Liver (tissue), 9 donors: ENCODE measurements around the gene GRIA3. TPM values are rescaled to one million over a fixed set of nuclear protein-coding genes. Genes with fewer than 3 reads are reported as not detected.

ENCODE experiments used
- DNase-seq: peaks from one replicate; pipeline ENCODE4 v3.0.0-alpha.2; 2017; ENCODE audit warnings: low spot score
- H3K27ac ChIP-seq, 2 donors: one replicate each; pipeline ENCODE4 v1.7.0; 2013; ENCODE audit warnings: inconsistent platforms in 2 of 2, low read length in 2 of 2, control low read depth in 1 of 2, low read depth in 1 of 2, mild to moderate bottlenecking in 1 of 2
- H3K27me3 ChIP-seq, 4 donors: one replicate each; pipeline versions ENCODE4 v1.6.1 to v1.7.0; 2013; ENCODE audit warnings: low read length in 3 of 4, inconsistent platforms in 1 of 4, mild to moderate bottlenecking in 1 of 4, moderate library complexity in 1 of 4; ENCODE audit not compliant: control insufficient read depth in 4 of 4, insufficient read depth in 4 of 4
- H3K36me3 ChIP-seq, 4 donors: one replicate each; pipeline versions ENCODE4 v1.6.1 to v1.7.0; 2013; ENCODE audit warnings: low read length in 3 of 4, mild to moderate bottlenecking in 3 of 4, low read depth in 1 of 4, moderate library complexity in 1 of 4; ENCODE audit not compliant: control insufficient read depth in 4 of 4, insufficient read depth in 3 of 4
- H3K4me1 ChIP-seq, 4 donors: one replicate each; pipeline versions ENCODE4 v1.6.1 to v1.7.0; 2013; ENCODE audit warnings: low read length in 3 of 4, mild to moderate bottlenecking in 3 of 4, moderate library complexity in 1 of 4; ENCODE audit not compliant: control insufficient read depth in 4 of 4, insufficient read depth in 4 of 4
- H3K4me3 ChIP-seq, 3 donors: one replicate each; pipeline versions ENCODE4 v1.6.1 to v1.7.0; 2013; ENCODE audit warnings: low read length in 3 of 3, control low read depth in 1 of 3, low read depth in 1 of 3, mild to moderate bottlenecking in 1 of 3
- H3K9ac ChIP-seq, 2 donors: one replicate each; pipeline ENCODE4 v1.7.0; 2013; ENCODE audit warnings: low read length in 2 of 2, mild to moderate bottlenecking in 2 of 2, moderate library complexity in 2 of 2, control low read depth in 1 of 2, low read depth in 1 of 2
- H3K9me3 ChIP-seq, 4 donors: one replicate each; pipeline versions ENCODE4 v1.6.1 to v1.7.0; 2013; ENCODE audit warnings: low read length in 3 of 4; ENCODE audit not compliant: control insufficient read depth in 4 of 4
- ATF3 ChIP-seq: IDR thresholded peaks from 2 replicates; pipeline ENCODE4 v1.6.1; 2016; ENCODE audit warnings: antibody characterized with exemption
- CTCF ChIP-seq: fragments of 150-350 bp; IDR thresholded peaks from 2 replicates; pipeline ENCODE4 v1.5.1; 2017; ENCODE audit warnings: improper control_type of control experiment, low read depth, low read length; ENCODE audit not compliant: missing input control
- EGR1 ChIP-seq, 2 donors: IDR thresholded peaks; 2 replicates each; pipeline ENCODE4 v1.6.1; 2016 to 2018; ENCODE audit warnings: antibody characterized with exemption in 2 of 2, low read depth in 2 of 2
- FOXA1 ChIP-seq: IDR thresholded peaks from 2 replicates; pipeline ENCODE4 v1.6.1; 2016; ENCODE audit warnings: antibody characterized with exemption
- FOXA2 ChIP-seq: IDR thresholded peaks from 2 replicates; pipeline ENCODE4 v1.6.1; 2016; ENCODE audit warnings: antibody characterized with exemption
- HNF4A ChIP-seq, 2 donors: conservative IDR thresholded peaks; 2 replicates each; pipeline ENCODE4 v1.6.1; 2016; ENCODE audit warnings: antibody characterized with exemption in 2 of 2, mild to moderate bottlenecking in 2 of 2
- HNF4G ChIP-seq: IDR thresholded peaks from 2 replicates; pipeline ENCODE4 v1.6.1; 2016; ENCODE audit warnings: antibody characterized with exemption
- NR2F2 ChIP-seq: IDR thresholded peaks from 2 replicates; pipeline ENCODE4 v1.6.1; 2016; ENCODE audit warnings: antibody characterized with exemption
- RAD21 ChIP-seq, 2 donors: IDR thresholded peaks; 2 replicates each; pipeline ENCODE4 v1.6.1; 2016; ENCODE audit warnings: antibody characterized with exemption in 2 of 2, mild to moderate bottlenecking in 2 of 2
- REST ChIP-seq: IDR thresholded peaks from 2 replicates; pipeline ENCODE4 v1.6.1; 2016; ENCODE audit warnings: antibody characterized with exemption, mild to moderate bottlenecking
- RXRA ChIP-seq, 2 donors: IDR thresholded peaks; 2 replicates each; pipeline ENCODE4 v1.6.1; 2017 to 2018; ENCODE audit warnings: antibody characterized with exemption in 2 of 2, mild to moderate bottlenecking in 1 of 2
- SP1 ChIP-seq: IDR thresholded peaks from 2 replicates; pipeline ENCODE4 v1.6.1; 2018; ENCODE audit warnings: antibody characterized with exemption, mild to moderate bottlenecking
- YY1 ChIP-seq: IDR thresholded peaks from 2 replicates; pipeline ENCODE4 v1.6.1; 2016; ENCODE audit warnings: antibody characterized with exemption, mild to moderate bottlenecking
- ZBTB33 ChIP-seq: IDR thresholded peaks from 2 replicates; pipeline ENCODE4 v1.6.1; 2016; ENCODE audit warnings: antibody characterized with exemption
- WGBS: extraction: QIAGEN DNeasy Blood & Tissue Kit; methylation state at CpG from one replicate; pipeline ENCODE4 v1.1.7; 2013; 5-methylcytosine and 5-hydroxymethylcytosine counted together
- polyA plus RNA-seq, 2 donors: library from polyadenylated mRNA; stranded (reverse) in 1 of 2; unstranded in 1 of 2; fragments of 200-250 nt in 1 of 2; fragments of >200 nt in 1 of 2; fragmentation: Nextera tagmentation in 1 of 2; extraction: Ambion mirVana in 1 of 2; gene quantifications; one replicate each; pipeline versions ENCODE4 v1.2.1 to v1.2.3, GENCODE V29; 2013 to 2015
- total RNA-seq, 2 donors: library from RNA; depleted of rRNA; stranded (reverse); fragments of >200 nt; gene quantifications; one replicate each; pipeline ENCODE4 v1.2.3, GENCODE V29; 2014
- donor health status: healthy.
- donor health status: healthy.
- donor health status: healthy.
- donor health status: healthy.
- donor health status: healthy.

GRIA3 gene
- total and polyA plus RNA-seq, 4 donors: 1.5 to 3.4 (median 2.9) TPM

GRCh38 chrX:123172869-123173268, 11.2 kb upstream of the GRIA3 start:
- WGBS: 97% methylated on average over 2 of the region's 2 CpGs
- Histone ChIP-seq H3K36me3 (no peaks in the 10 kb centered on the region), H3K4me1 (no peaks in the 10 kb centered on the region), H3K27ac (no peak overlapping the region), H3K4me3 (no peak overlapping the region), H3K9ac (no peak overlapping the region), H3K27me3 (no peaks in the 10 kb centered on the region), H3K9me3 (no peaks in the 10 kb centered on the region)
- TF ChIP-seq HNF4G (no peak), REST (no peak), EGR1 (IDR thresholded peaks at IDR 0.05; ENCODE audit: low read depth in 2 of 2) (no peak), ATF3 (no peak), ZBTB33 (no peak), SP1 (no peak), RXRA (IDR thresholded peaks at IDR 0.05) (no peak), YY1 (no peak), FOXA2 (no peak), NR2F2 (no peak), FOXA1 (no peak), HNF4A (conservative IDR thresholded peaks at IDR 0.05) (no peak), RAD21 (IDR thresholded peaks at IDR 0.05) (no peak)
- DNase-seq: no peak

- H3K9ac ChIP-seq: no peak overlapping the region
- H3K4me1 ChIP-seq: no peaks in the 10 kb centered on the region
- no peaks in the 10 kb centered on the region for H3K9me3 ChIP-seq
- 70% methylated on average over 1 of the region's 1 CpG for WGBS
- H3K27me3 ChIP-seq: no peaks in the 10 kb centered on the region
- DNase-seq: no peak
- no peaks in the 10 kb centered on the region for H3K36me3 ChIP-seq
- no peak overlapping the region for H3K27ac ChIP-seq
- no peak for TF ChIP-seq FOXA2
- TF ChIP-seq HNF4A (conservative IDR thresholded peaks at IDR 0.05): peak in 1 of 2 donors; percentile 4
- TF ChIP-seq CTCF: peak; percentile 31
- no peak for TF ChIP-seq RXRA (IDR thresholded peaks at IDR 0.05)
- no peak for TF ChIP-seq ZBTB33
- no peak for TF ChIP-seq SP1
- TF ChIP-seq RAD21 (IDR thresholded peaks at IDR 0.05): peak; percentile 52 to 69
- no peak overlapping the region for H3K4me3 ChIP-seq
Measured at GRCh38 chrX:123173833-123174232, 10.2 kb upstream of the GRIA3 start.
